Mesenchymal stem cell (in vitro differentiated cells and primary cell): ENCODE results near the gene MS4A1.

Experiments used
- DNase-seq: peaks from one replicate; pipeline ENCODE4 v3.0.0-alpha.2; 2013
- H2AFZ ChIP-seq: one replicate; pipeline ENCODE4 v1.6.1; 2013; ENCODE audit warnings: low read depth, mild to moderate bottlenecking, control low read depth, inconsistent platforms, low read length, moderate library complexity
- H2AK5ac ChIP-seq: 2 replicates; pipeline ENCODE4 v1.6.1; 2013; ENCODE audit warnings: low read length, moderate library complexity, mild to moderate bottlenecking, inconsistent platforms; ENCODE audit not compliant: severe bottlenecking
- H2BK120ac ChIP-seq: one replicate; pipeline ENCODE4 v1.6.1; 2013; ENCODE audit warnings: low read depth, mild to moderate bottlenecking, inconsistent platforms, low read length, moderate library complexity
- H2BK12ac ChIP-seq, 2 experiments: one replicate each; pipeline ENCODE4 v1.6.1; 2013; ENCODE audit warnings: inconsistent platforms in 2 of 2, low read length in 2 of 2, mild to moderate bottlenecking in 2 of 2, moderate library complexity in 2 of 2, control low read depth in 1 of 2
- H2BK15ac ChIP-seq: one replicate; pipeline ENCODE4 v1.6.1; 2013; ENCODE audit warnings: mild to moderate bottlenecking, low read depth, inconsistent platforms; ENCODE audit not compliant: poor library complexity, severe bottlenecking
- H2BK5ac ChIP-seq: 2 replicates; pipeline ENCODE4 v1.6.1; 2013; ENCODE audit warnings: low read depth, mild to moderate bottlenecking, low read length, control low read depth, inconsistent platforms; ENCODE audit not compliant: poor library complexity, severe bottlenecking
- H3K14ac ChIP-seq, 2 experiments: one replicate each; pipeline ENCODE4 v1.6.1; 2013; ENCODE audit warnings: inconsistent platforms in 2 of 2, low read length in 2 of 2, control low read depth in 1 of 2, mild to moderate bottlenecking in 1 of 2, moderate library complexity in 1 of 2
- H3K18ac ChIP-seq, 2 experiments: one replicate each; pipeline ENCODE4 v1.6.1; 2013; ENCODE audit warnings: inconsistent platforms in 2 of 2, low read length in 2 of 2, control low read depth in 1 of 2, low read depth in 1 of 2, mild to moderate bottlenecking in 1 of 2
- H3K23ac ChIP-seq, 2 experiments: one replicate each; pipeline ENCODE4 v1.6.1; 2013; ENCODE audit warnings: inconsistent platforms in 2 of 2, low read length in 2 of 2, mild to moderate bottlenecking in 2 of 2, moderate library complexity in 2 of 2, control low read depth in 1 of 2
- H3K27ac ChIP-seq: 2 replicates; pipeline ENCODE4 v1.5.1; 2013; ENCODE audit warnings: mild to moderate bottlenecking, moderate library complexity, low read length, control low read depth, inconsistent platforms; ENCODE audit not compliant: poor library complexity, severe bottlenecking
- H3K27me3 ChIP-seq, 2 experiments: 2 replicates each; pipeline versions ENCODE4 v1.6.1 to v1.7.0; 2013; ENCODE audit warnings: low read length in 2 of 2, mild to moderate bottlenecking in 2 of 2, moderate library complexity in 2 of 2, control low read depth in 1 of 2, inconsistent platforms in 1 of 2; ENCODE audit not compliant: control insufficient read depth in 1 of 2, insufficient read depth in 1 of 2
- H3K36me3 ChIP-seq, 2 experiments: 2 replicates each; pipeline versions ENCODE4 v1.6.1 to v1.7.0; 2013; ENCODE audit warnings: low read length in 2 of 2, control low read depth in 1 of 2, inconsistent platforms in 1 of 2, low read depth in 1 of 2, mild to moderate bottlenecking in 1 of 2; ENCODE audit not compliant: insufficient read depth in 2 of 2, control insufficient read depth in 1 of 2
- H3K4ac ChIP-seq, 2 experiments: one replicate each; pipeline ENCODE4 v1.6.1; 2013; ENCODE audit warnings: inconsistent platforms in 2 of 2, low read length in 2 of 2, mild to moderate bottlenecking in 2 of 2, moderate library complexity in 2 of 2, control low read depth in 1 of 2, low read depth in 1 of 2
- H3K4me1 ChIP-seq: 2 replicates; pipeline ENCODE4 v1.6.1; 2013; ENCODE audit warnings: low read depth, low read length, control low read depth; ENCODE audit not compliant: control insufficient read depth, insufficient read depth
- H3K4me2 ChIP-seq: 2 replicates; pipeline ENCODE4 v1.6.1; 2013; ENCODE audit warnings: low read length, mild to moderate bottlenecking, inconsistent platforms; ENCODE audit not compliant: poor library complexity, severe bottlenecking
- H3K4me3 ChIP-seq, 2 experiments: 2 replicates each; pipeline versions ENCODE4 v1.5.1 to v1.7.0; 2013; ENCODE audit warnings: low read length in 2 of 2, mild to moderate bottlenecking in 2 of 2, control low read depth in 1 of 2, low read depth in 1 of 2; ENCODE audit not compliant: insufficient read depth in 1 of 2
- H3K79me1 ChIP-seq: replicated peaks from 2 replicates; pipeline ENCODE4 v1.6.1; 2013; ENCODE audit warnings: mild to moderate bottlenecking, control low read depth, low read length, inconsistent platforms; ENCODE audit not compliant: poor library complexity, severe bottlenecking
- H3K9ac ChIP-seq: 2 replicates; pipeline ENCODE4 v1.7.0; 2013; ENCODE audit warnings: mild to moderate bottlenecking, low read length, moderate library complexity
- H3K9me3 ChIP-seq: 2 replicates; pipeline ENCODE4 v1.7.0; 2013; ENCODE audit warnings: mild to moderate bottlenecking, low read length; ENCODE audit not compliant: control insufficient read depth
- H4K8ac ChIP-seq: one replicate; pipeline ENCODE4 v1.6.1; 2013; ENCODE audit warnings: inconsistent platforms, mild to moderate bottlenecking, low read length, moderate library complexity
- H4K91ac ChIP-seq: one replicate; pipeline ENCODE4 v1.6.1; 2013; ENCODE audit warnings: mild to moderate bottlenecking, low read length, inconsistent platforms
- WGBS: methylation state at CpG from one replicate; pipeline ENCODE4 v1.1.7; 2013; ENCODE audit warnings: mixed read lengths; 5-methylcytosine and 5-hydroxymethylcytosine counted together

MS4A1 gene

GRCh38 chr11:60459345-60459744 is 3.7 kb downstream of the MS4A1 start:
- no peak overlapping the region for H3K4ac ChIP-seq
- H3K14ac ChIP-seq, result no peak overlapping the region

GRCh38 chr11:60468829-60469228 is 13.2 kb downstream of the MS4A1 start:
- Histone ChIP-seq H3K4me1 (no peaks in the 10 kb centered on the region), H2AK5ac (no peak overlapping the region), H3K27me3 (peaks cover 0 to 3% of the 10 kb centered on the region in 2 experiments), H3K36me3 (no peaks in the 10 kb centered on the region), H4K91ac (no peak overlapping the region), H2BK5ac (no peak overlapping the region), H4K8ac (no peak overlapping the region), H3K4me3 (no peak overlapping the region), H3K9me3 (no peaks in the 10 kb centered on the region), H3K9ac (no peak overlapping the region), H2BK12ac (no peak overlapping the region), H3K4ac (no peak overlapping the region), H2BK15ac (no peak overlapping the region), H3K27ac (no peak overlapping the region), H3K14ac (no peak overlapping the region), H3K4me2 (no peak overlapping the region), H2AFZ (no peak overlapping the region), H3K79me1 (no peaks in the 10 kb centered on the region), H2BK120ac (no peak overlapping the region), H3K18ac (no peak overlapping the region), H3K23ac (no peak overlapping the region)
- no peak for DNase-seq
- 67% methylated on average over 2 of the region's 2 CpGs for WGBS

More at GRCh38 chr11:60459345-60459744, 3.7 kb downstream of the MS4A1 start:
- H3K79me1 ChIP-seq, result no peaks in the 10 kb centered on the region
- peaks cover 0 to 4% of the 10 kb centered on the region in 2 experiments for H3K27me3 ChIP-seq
- no peak overlapping the region for H4K8ac ChIP-seq
- H2AK5ac ChIP-seq, result no peak overlapping the region
- H2BK15ac ChIP-seq, result no peak overlapping the region
- H3K18ac ChIP-seq, result no peak overlapping the region
- H2AFZ ChIP-seq, result no peak overlapping the region
- H3K36me3 ChIP-seq, result no peaks in the 10 kb centered on the region
- H3K23ac ChIP-seq, result no peak overlapping the region
- H2BK5ac ChIP-seq, result no peak overlapping the region
- no peaks in the 10 kb centered on the region for H3K4me1 ChIP-seq
- H3K4me2 ChIP-seq, result no peak overlapping the region
- no peak for DNase-seq
- H2BK12ac ChIP-seq, result no peak overlapping the region
- no peak overlapping the region for H2BK120ac ChIP-seq
- no peak overlapping the region for H4K91ac ChIP-seq
- no peak overlapping the region for H3K4me3 ChIP-seq
- H3K9ac ChIP-seq, result no peak overlapping the region
- H3K9me3 ChIP-seq, result no peaks in the 10 kb centered on the region
- H3K27ac ChIP-seq, result no peak overlapping the region
- WGBS, result 100% methylated on average over 1 of the region's 1 CpG

DNA sequence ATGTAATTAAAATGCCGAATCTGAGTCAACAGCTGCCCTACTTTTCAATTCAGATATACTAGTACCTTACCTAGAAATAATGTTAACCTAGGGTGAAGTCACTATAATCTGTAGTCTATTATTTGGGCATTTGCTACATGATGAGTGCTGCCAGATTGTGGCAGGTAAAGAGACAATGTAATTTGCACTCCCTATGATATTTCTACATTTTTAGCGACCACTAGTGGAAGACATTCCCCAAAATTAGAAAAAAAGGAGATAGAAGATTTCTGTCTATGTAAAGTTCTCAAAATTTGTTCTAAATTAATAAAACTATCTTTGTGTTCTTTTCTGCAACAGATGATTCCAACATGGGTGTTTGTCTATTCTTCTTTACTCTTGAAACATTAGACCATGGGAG is 14.1 kb downstream of the MS4A1 start:
- WGBS, result no CpG with 5 or more reads among the region's 2 CpGs
- no peaks in the 10 kb centered on the region for H3K79me1 ChIP-seq
- no peak overlapping the region for H3K23ac ChIP-seq
- H3K18ac ChIP-seq, result no peak overlapping the region
- no peak for DNase-seq
- H2BK120ac ChIP-seq, result no peak overlapping the region
- H2BK12ac ChIP-seq, result no peak overlapping the region
- no peak overlapping the region for H3K4me2 ChIP-seq
- H3K27ac ChIP-seq, result no peak overlapping the region
- H3K4me3 ChIP-seq, result no peak overlapping the region
- H4K91ac ChIP-seq, result no peak overlapping the region
- no peak overlapping the region for H2BK5ac ChIP-seq
- no peak overlapping the region for H2AFZ ChIP-seq
- peaks cover 0 to under 1% of the 10 kb centered on the region in 2 experiments for H3K27me3 ChIP-seq
- H3K14ac ChIP-seq, result no peak overlapping the region
- no peaks in the 10 kb centered on the region for H3K9me3 ChIP-seq
- no peak overlapping the region for H4K8ac ChIP-seq
- H3K9ac ChIP-seq, result no peak overlapping the region
- H3K4me1 ChIP-seq, result no peaks in the 10 kb centered on the region
- H3K4ac ChIP-seq, result no peak overlapping the region
- no peak overlapping the region for H2AK5ac ChIP-seq
- no peaks in the 10 kb centered on the region for H3K36me3 ChIP-seq
- H2BK15ac ChIP-seq, result no peak overlapping the region

- no peak overlapping the region for H3K4me2 ChIP-seq
- no peaks in the 10 kb centered on the region for H3K27me3 ChIP-seq
- H3K79me1 ChIP-seq, result no peaks in the 10 kb centered on the region
- H3K4ac ChIP-seq, result no peak overlapping the region
- no peak overlapping the region for H3K18ac ChIP-seq
- H4K91ac ChIP-seq, result no peak overlapping the region
- H2AK5ac ChIP-seq, result no peak overlapping the region
- no peak overlapping the region for H3K9ac ChIP-seq
- no peak overlapping the region for H2BK12ac ChIP-seq
- H3K27ac ChIP-seq, result no peak overlapping the region
- H2BK120ac ChIP-seq, result no peak overlapping the region
- no peaks in the 10 kb centered on the region for H3K9me3 ChIP-seq
- H3K36me3 ChIP-seq, result no peaks in the 10 kb centered on the region
- WGBS, result 89% methylated on average over 3 of the region's 6 CpGs
- no peak overlapping the region for H2BK5ac ChIP-seq
- H2BK15ac ChIP-seq, result no peak overlapping the region
- no peak overlapping the region for H4K8ac ChIP-seq
- H3K4me1 ChIP-seq, result no peaks in the 10 kb centered on the region
- no peak overlapping the region for H3K14ac ChIP-seq
- H2AFZ ChIP-seq, result no peak overlapping the region
- H3K23ac ChIP-seq, result no peak overlapping the region
- DNase-seq, result no peak
- no peak overlapping the region for H3K4me3 ChIP-seq
Observed at GRCh38 chr11:60477035-60477445, 21.4 kb downstream of the MS4A1 start.
